Mesenchymal stem cell (in vitro differentiated cells and primary cell): ENCODE measurements around the gene POLDIP3.

Experiments used
- DNase-seq: peaks from one replicate; pipeline ENCODE4 v3.0.0-alpha.2; 2013
- H2AFZ ChIP-seq: one replicate; pipeline ENCODE4 v1.6.1; 2013; ENCODE audit warnings: low read depth, mild to moderate bottlenecking, control low read depth, inconsistent platforms, low read length, moderate library complexity
- H2AK5ac ChIP-seq: 2 replicates; pipeline ENCODE4 v1.6.1; 2013; ENCODE audit warnings: low read length, moderate library complexity, mild to moderate bottlenecking, inconsistent platforms; ENCODE audit not compliant: severe bottlenecking
- H2BK120ac ChIP-seq: one replicate; pipeline ENCODE4 v1.6.1; 2013; ENCODE audit warnings: low read depth, mild to moderate bottlenecking, inconsistent platforms, low read length, moderate library complexity
- H2BK12ac ChIP-seq, 2 experiments: one replicate each; pipeline ENCODE4 v1.6.1; 2013; ENCODE audit warnings: inconsistent platforms in 2 of 2, low read length in 2 of 2, mild to moderate bottlenecking in 2 of 2, moderate library complexity in 2 of 2, control low read depth in 1 of 2
- H2BK15ac ChIP-seq: one replicate; pipeline ENCODE4 v1.6.1; 2013; ENCODE audit warnings: mild to moderate bottlenecking, low read depth, inconsistent platforms; ENCODE audit not compliant: poor library complexity, severe bottlenecking
- H2BK5ac ChIP-seq: 2 replicates; pipeline ENCODE4 v1.6.1; 2013; ENCODE audit warnings: low read depth, mild to moderate bottlenecking, low read length, control low read depth, inconsistent platforms; ENCODE audit not compliant: poor library complexity, severe bottlenecking
- H3K14ac ChIP-seq, 2 experiments: one replicate each; pipeline ENCODE4 v1.6.1; 2013; ENCODE audit warnings: inconsistent platforms in 2 of 2, low read length in 2 of 2, control low read depth in 1 of 2, mild to moderate bottlenecking in 1 of 2, moderate library complexity in 1 of 2
- H3K18ac ChIP-seq, 2 experiments: one replicate each; pipeline ENCODE4 v1.6.1; 2013; ENCODE audit warnings: inconsistent platforms in 2 of 2, low read length in 2 of 2, control low read depth in 1 of 2, low read depth in 1 of 2, mild to moderate bottlenecking in 1 of 2
- H3K23ac ChIP-seq, 2 experiments: one replicate each; pipeline ENCODE4 v1.6.1; 2013; ENCODE audit warnings: inconsistent platforms in 2 of 2, low read length in 2 of 2, mild to moderate bottlenecking in 2 of 2, moderate library complexity in 2 of 2, control low read depth in 1 of 2
- H3K27ac ChIP-seq: 2 replicates; pipeline ENCODE4 v1.5.1; 2013; ENCODE audit warnings: mild to moderate bottlenecking, moderate library complexity, low read length, control low read depth, inconsistent platforms; ENCODE audit not compliant: poor library complexity, severe bottlenecking
- H3K27me3 ChIP-seq, 2 experiments: 2 replicates each; pipeline versions ENCODE4 v1.6.1 to v1.7.0; 2013; ENCODE audit warnings: low read length in 2 of 2, mild to moderate bottlenecking in 2 of 2, moderate library complexity in 2 of 2, control low read depth in 1 of 2, inconsistent platforms in 1 of 2; ENCODE audit not compliant: control insufficient read depth in 1 of 2, insufficient read depth in 1 of 2
- H3K36me3 ChIP-seq, 2 experiments: 2 replicates each; pipeline versions ENCODE4 v1.6.1 to v1.7.0; 2013; ENCODE audit warnings: low read length in 2 of 2, control low read depth in 1 of 2, inconsistent platforms in 1 of 2, low read depth in 1 of 2, mild to moderate bottlenecking in 1 of 2; ENCODE audit not compliant: insufficient read depth in 2 of 2, control insufficient read depth in 1 of 2
- H3K4ac ChIP-seq, 2 experiments: one replicate each; pipeline ENCODE4 v1.6.1; 2013; ENCODE audit warnings: inconsistent platforms in 2 of 2, low read length in 2 of 2, mild to moderate bottlenecking in 2 of 2, moderate library complexity in 2 of 2, control low read depth in 1 of 2, low read depth in 1 of 2
- H3K4me1 ChIP-seq: 2 replicates; pipeline ENCODE4 v1.6.1; 2013; ENCODE audit warnings: low read depth, low read length, control low read depth; ENCODE audit not compliant: control insufficient read depth, insufficient read depth
- H3K4me2 ChIP-seq: 2 replicates; pipeline ENCODE4 v1.6.1; 2013; ENCODE audit warnings: low read length, mild to moderate bottlenecking, inconsistent platforms; ENCODE audit not compliant: poor library complexity, severe bottlenecking
- H3K4me3 ChIP-seq, 2 experiments: 2 replicates each; pipeline versions ENCODE4 v1.5.1 to v1.7.0; 2013; ENCODE audit warnings: low read length in 2 of 2, mild to moderate bottlenecking in 2 of 2, control low read depth in 1 of 2, low read depth in 1 of 2; ENCODE audit not compliant: insufficient read depth in 1 of 2
- H3K79me1 ChIP-seq: replicated peaks from 2 replicates; pipeline ENCODE4 v1.6.1; 2013; ENCODE audit warnings: mild to moderate bottlenecking, control low read depth, low read length, inconsistent platforms; ENCODE audit not compliant: poor library complexity, severe bottlenecking
- H3K9ac ChIP-seq: 2 replicates; pipeline ENCODE4 v1.7.0; 2013; ENCODE audit warnings: mild to moderate bottlenecking, low read length, moderate library complexity
- H3K9me3 ChIP-seq: 2 replicates; pipeline ENCODE4 v1.7.0; 2013; ENCODE audit warnings: mild to moderate bottlenecking, low read length; ENCODE audit not compliant: control insufficient read depth
- H4K8ac ChIP-seq: one replicate; pipeline ENCODE4 v1.6.1; 2013; ENCODE audit warnings: inconsistent platforms, mild to moderate bottlenecking, low read length, moderate library complexity
- H4K91ac ChIP-seq: one replicate; pipeline ENCODE4 v1.6.1; 2013; ENCODE audit warnings: mild to moderate bottlenecking, low read length, inconsistent platforms
- WGBS: methylation state at CpG from one replicate; pipeline ENCODE4 v1.1.7; 2013; ENCODE audit warnings: mixed read lengths; 5-methylcytosine and 5-hydroxymethylcytosine counted together

Gene POLDIP3

GRCh38 chr22:42655693-42656092, 41.0 kb upstream of the POLDIP3 start:
- WGBS: 62% methylated on average over 9 of the region's 9 CpGs

DNA sequence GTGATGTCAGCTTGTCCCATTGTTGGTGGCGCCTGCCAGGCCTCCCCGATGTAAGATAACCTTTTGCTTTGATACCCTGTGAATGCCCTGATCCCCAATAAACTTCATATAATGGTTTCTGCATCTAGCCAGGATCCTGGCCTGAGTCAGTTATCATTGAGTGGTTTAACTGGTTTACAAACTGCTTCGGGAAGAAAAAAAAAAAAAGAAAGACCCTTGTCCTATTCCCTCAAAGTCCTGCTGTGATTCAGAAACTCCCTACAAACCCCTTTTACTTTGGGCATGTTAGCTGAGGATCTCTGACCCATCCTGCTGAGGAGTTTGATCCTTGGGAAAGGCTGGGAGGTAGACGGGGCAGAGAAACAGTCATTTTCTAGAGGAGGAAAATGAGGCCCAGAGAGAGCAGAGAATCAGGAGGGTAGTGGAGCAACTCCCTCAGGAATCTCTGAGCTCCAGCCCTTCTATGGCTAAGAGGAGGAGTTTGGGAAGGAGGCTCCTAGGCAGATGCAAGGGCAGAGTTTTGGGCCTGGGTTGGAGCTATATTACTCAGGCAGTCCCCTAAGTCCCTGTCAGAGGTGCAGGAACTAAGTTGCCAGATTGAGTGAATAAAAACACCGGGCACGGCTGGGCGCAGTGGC, 39.9 kb upstream of the POLDIP3 start:
- no peaks in the 10 kb centered on the region for H3K79me1 ChIP-seq
- H3K4me2 ChIP-seq: no peak overlapping the region
- no peak overlapping the region for H2BK15ac ChIP-seq
- no peak overlapping the region for H2AFZ ChIP-seq
- H3K4ac ChIP-seq: no peak overlapping the region
- no peak overlapping the region for H2BK12ac ChIP-seq
- H3K14ac ChIP-seq: no peak overlapping the region
- no peak overlapping the region for H2BK120ac ChIP-seq
- WGBS: 94% methylated on average over 6 of the region's 7 CpGs
- no peak overlapping the region for H2AK5ac ChIP-seq
- H3K9ac ChIP-seq: peak overlapping the region; percentile 17
- H3K27ac ChIP-seq: no peak overlapping the region
- H3K4me1 ChIP-seq: peaks cover 14% of the 10 kb centered on the region
- H3K4me3 ChIP-seq: no peak overlapping the region
- H3K18ac ChIP-seq: no peak overlapping the region
- H3K9me3 ChIP-seq: no peaks in the 10 kb centered on the region
- no peak overlapping the region for H4K8ac ChIP-seq
- H3K36me3 ChIP-seq: no peaks in the 10 kb centered on the region
- no peak overlapping the region for H4K91ac ChIP-seq
- no peak overlapping the region for H3K23ac ChIP-seq
- H2BK5ac ChIP-seq: no peak overlapping the region
- DNase-seq: no peak
- H3K27me3 ChIP-seq: no peaks in the 10 kb centered on the region

More at GRCh38 chr22:42655693-42656092, 41.0 kb upstream of the POLDIP3 start:
- Histone ChIP-seq H2BK15ac (no peak overlapping the region), H3K14ac (no peak overlapping the region), H2AK5ac (no peak overlapping the region), H4K8ac (no peak overlapping the region), H4K91ac (no peak overlapping the region), H3K4ac (no peak overlapping the region), H3K4me2 (no peak overlapping the region), H3K79me1 (no peaks in the 10 kb centered on the region), H3K36me3 (no peaks in the 10 kb centered on the region), H3K4me1 (peaks cover 11% of the 10 kb centered on the region), H3K27me3 (no peaks in the 10 kb centered on the region), H2BK5ac (no peak overlapping the region), H3K27ac (no peak overlapping the region), H3K9ac (no peak overlapping the region), H3K4me3 (no peak overlapping the region), H2BK120ac (no peak overlapping the region), H3K23ac (no peak overlapping the region), H2BK12ac (no peak overlapping the region), H3K18ac (no peak overlapping the region), H2AFZ (no peak overlapping the region), H3K9me3 (no peaks in the 10 kb centered on the region)
- no peak for DNase-seq

DNA sequence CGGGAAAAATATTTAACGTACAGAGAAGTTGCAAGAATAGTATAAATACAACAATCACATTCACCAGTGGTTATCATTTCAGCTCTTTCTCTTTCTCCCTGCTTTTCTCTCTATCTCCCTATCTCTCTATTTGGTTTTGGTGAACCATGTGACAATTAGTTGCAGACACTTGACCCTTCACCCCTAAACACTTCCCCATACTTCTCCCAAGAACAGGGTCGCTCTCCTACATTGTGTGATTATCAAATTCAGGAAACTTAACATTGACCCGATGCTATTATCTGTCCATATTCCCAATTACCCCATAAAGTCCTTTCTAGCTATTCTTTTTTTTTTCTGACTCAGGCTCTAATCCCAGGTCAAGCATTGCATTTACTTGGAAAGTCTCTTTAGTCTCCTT, 39.3 kb upstream of the POLDIP3 start:
- no peaks in the 10 kb centered on the region for H3K27me3 ChIP-seq
- no peak overlapping the region for H2BK120ac ChIP-seq
- no peak for DNase-seq
- H3K23ac ChIP-seq: no peak overlapping the region
- no peak overlapping the region for H3K4me3 ChIP-seq
- no peak overlapping the region for H3K27ac ChIP-seq
- WGBS: 90% methylated on average over 4 of the region's 4 CpGs
- no peaks in the 10 kb centered on the region for H3K9me3 ChIP-seq
- H3K18ac ChIP-seq: no peak overlapping the region
- H2AFZ ChIP-seq: no peak overlapping the region
- no peak overlapping the region for H2BK5ac ChIP-seq
- no peak overlapping the region for H3K9ac ChIP-seq
- H3K14ac ChIP-seq: no peak overlapping the region
- no peaks in the 10 kb centered on the region for H3K79me1 ChIP-seq
- no peak overlapping the region for H4K91ac ChIP-seq
- H3K36me3 ChIP-seq: no peaks in the 10 kb centered on the region
- no peak overlapping the region for H2BK12ac ChIP-seq
- no peak overlapping the region for H4K8ac ChIP-seq
- H3K4me1 ChIP-seq: peaks cover 15% of the 10 kb centered on the region
- no peak overlapping the region for H3K4ac ChIP-seq
- H2BK15ac ChIP-seq: no peak overlapping the region
- H2AK5ac ChIP-seq: no peak overlapping the region
- no peak overlapping the region for H3K4me2 ChIP-seq

GRCh38 chr22:42651134-42651533, 36.5 kb upstream of the POLDIP3 start:
- WGBS: 75% methylated on average over 5 of the region's 7 CpGs

More at GRCh38 chr22:42651134-42651533, 36.5 kb upstream of the POLDIP3 start:
- no peak overlapping the region for H2AFZ ChIP-seq
- no peak overlapping the region for H3K14ac ChIP-seq
- no peak overlapping the region for H3K9ac ChIP-seq
- H3K4ac ChIP-seq: no peak overlapping the region
- no peak overlapping the region for H3K27ac ChIP-seq
- H3K27me3 ChIP-seq: no peaks in the 10 kb centered on the region
- H2BK5ac ChIP-seq: no peak overlapping the region
- H3K18ac ChIP-seq: peak overlapping the region in 1 of 2 experiments; percentile 42
- DNase-seq: peak; percentile 46
- no peak overlapping the region for H2BK15ac ChIP-seq
- H3K4me1 ChIP-seq: peaks cover 32% of the 10 kb centered on the region
- peak overlapping the region in 1 of 2 experiments; percentile 71 for H3K23ac ChIP-seq
- H4K8ac ChIP-seq: no peak overlapping the region
- no peak overlapping the region for H2BK120ac ChIP-seq
- H3K9me3 ChIP-seq: no peaks in the 10 kb centered on the region
- no peak overlapping the region for H2AK5ac ChIP-seq
- no peak overlapping the region for H3K4me3 ChIP-seq
- H3K79me1 ChIP-seq: peaks cover 5% of the 10 kb centered on the region
- H3K36me3 ChIP-seq: peaks cover 3 to 10% of the 10 kb centered on the region in 2 experiments
- peak overlapping the region; percentile 18 to 25 for H2BK12ac ChIP-seq
- H3K4me2 ChIP-seq: no peak overlapping the region
- H4K91ac ChIP-seq: peak overlapping the region; percentile 46
